DLD1 (cell line): ENCODE measurements around the gene C12orf56.
"Not testable (repeated sequence)": the region's sequence is repeated elsewhere in the genome, so short reads cannot be mapped to it uniquely, and the experiment has no call there.

Source experiments
- in situ Hi-C: cut with HindIII; loops from 2 replicates; pipeline ENCODE4 v1.10.0; 2017; ENCODE audit warnings: low sequenced_read_pairs

Gene C12orf56

DNA sequence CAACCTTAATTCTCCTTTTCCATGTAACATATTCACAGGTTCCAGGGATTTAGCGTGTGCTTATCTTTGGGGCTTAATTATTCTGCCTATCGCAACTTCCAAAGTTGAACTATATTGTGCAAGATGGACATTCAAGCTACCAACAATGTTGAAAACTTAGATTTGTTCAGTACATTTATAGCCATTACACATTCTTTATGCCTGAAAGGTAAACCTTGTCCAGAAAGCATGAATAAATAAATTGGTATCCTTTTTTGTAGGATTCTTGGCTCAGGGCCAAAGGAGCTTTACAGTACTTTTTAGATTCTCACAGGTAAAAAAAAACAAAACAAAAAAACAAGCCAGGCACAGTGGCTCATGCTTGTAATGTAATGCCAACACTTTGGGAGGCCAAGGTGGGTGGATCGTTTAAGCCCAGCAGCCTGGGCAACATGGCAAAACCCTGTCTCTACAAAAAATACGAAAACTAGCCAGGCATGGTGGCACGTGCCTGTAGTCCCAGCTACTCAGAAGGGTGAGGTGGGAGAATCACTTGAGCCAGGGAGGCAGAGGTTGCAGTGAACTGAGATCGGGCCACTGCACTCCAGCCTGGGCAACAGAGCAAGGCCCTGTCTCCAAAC, 3.3 kb downstream of the C12orf56 start:
- in situ Hi-C loops: no loop called here

DNA sequence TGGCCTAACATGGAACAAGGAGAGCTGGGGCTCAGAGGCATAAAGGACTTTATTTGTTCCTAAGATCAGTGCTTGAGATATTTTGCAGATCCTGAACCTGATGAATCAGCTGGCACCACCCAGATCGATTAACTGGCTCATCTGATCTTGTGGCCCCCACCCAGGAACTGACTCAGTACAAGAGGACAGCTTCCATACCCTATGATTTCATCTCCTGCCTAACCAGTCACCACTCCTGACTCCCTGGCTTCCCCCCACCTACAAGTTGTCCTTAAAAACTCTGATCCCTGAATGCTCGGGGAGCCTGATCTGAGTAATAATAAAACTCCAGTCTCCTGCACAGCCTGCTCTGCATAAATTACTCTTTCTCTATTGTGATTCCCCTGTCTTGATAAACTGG, 5.1 kb downstream of the C12orf56 start:
- in situ Hi-C loops: no loop called here

DNA sequence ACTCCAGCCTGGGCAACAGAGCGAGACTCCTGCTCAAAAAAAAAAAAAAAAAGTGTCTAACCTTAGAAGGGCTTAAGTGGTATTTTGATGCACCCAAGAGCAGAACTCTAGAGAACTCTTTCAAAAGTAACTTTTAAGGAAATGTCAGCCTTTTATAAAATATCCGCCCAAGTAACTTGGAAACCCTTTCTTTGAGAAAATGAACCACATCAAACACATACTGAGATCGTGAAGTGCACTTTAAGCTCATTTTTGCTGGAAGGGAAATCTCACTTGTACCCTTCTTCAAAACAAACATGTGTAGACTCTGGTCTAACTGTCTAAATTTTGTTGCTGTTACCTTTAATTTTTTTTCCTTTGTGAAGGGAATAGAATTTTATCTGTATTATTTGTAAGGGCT, 5.5 kb downstream of the C12orf56 start:
- in situ Hi-C loops: no loop called here

DNA sequence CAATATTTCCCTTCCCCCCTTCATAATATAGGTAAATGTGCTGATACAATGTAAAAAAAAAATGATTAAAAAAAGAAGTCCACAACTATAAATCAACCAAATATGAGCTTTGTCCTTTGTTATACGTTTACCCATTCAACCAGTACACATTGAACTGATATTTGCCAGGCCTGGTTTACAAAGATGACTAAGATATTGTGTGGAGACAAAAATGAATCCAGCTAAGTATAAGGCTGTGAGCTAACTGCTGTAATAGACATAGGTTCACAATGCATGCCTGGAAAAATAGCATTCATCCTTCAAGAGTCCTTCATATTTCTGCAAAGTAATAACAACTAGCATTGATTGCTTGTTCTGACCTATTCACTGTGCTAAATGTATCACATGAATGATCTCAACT, 6.9 kb downstream of the C12orf56 start:
- in situ Hi-C loops: no loop called here

DNA sequence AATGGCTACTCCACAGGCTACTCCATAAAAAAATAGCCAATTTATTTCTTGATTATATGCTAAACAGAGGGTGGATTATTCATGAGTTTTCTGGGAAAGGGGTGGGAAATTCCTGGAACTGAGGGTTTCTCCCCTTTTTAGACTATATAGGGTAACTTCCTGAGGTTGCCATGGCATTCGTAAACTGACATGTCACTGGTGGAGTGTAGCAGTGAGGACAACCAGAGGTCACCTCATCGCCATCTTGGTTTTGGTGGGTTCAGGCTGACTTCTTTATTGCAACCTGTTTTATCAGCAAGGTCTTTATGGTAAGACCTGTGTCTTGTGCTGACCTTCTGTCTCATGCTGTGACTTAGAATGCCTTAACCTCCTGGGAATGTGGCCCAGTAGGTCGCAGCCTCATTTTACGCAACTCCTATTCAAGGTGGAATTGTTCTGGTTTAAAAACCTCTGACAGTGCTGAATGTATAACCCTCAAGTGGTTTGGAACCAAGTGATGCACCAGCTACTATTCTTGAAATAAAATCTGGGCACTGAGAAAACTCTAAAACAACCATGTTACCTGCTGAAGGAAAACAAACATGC, 27.7 kb downstream of the C12orf56 start:
- in situ Hi-C loops: no loop called here

DNA sequence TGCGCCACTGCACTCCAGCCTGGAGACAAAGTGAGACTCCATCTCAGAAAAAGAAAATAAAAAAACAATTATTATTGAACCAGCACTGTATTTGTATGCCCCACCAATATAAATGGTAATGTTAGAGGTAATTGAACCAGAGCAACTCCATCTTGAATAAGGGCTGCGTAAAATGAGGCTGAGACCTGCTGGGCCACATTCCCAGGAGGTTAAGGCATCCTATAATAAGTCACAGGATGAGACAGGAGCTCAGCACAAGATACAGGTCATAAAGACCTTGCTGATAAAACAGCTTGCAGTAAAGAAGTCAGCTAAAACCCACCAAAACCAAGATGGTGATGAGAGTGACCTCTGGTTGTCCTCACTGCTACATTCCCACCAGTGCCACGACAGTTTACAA, 29.4 kb downstream of the C12orf56 start:
- in situ Hi-C loops: not testable (repeated sequence)

DNA sequence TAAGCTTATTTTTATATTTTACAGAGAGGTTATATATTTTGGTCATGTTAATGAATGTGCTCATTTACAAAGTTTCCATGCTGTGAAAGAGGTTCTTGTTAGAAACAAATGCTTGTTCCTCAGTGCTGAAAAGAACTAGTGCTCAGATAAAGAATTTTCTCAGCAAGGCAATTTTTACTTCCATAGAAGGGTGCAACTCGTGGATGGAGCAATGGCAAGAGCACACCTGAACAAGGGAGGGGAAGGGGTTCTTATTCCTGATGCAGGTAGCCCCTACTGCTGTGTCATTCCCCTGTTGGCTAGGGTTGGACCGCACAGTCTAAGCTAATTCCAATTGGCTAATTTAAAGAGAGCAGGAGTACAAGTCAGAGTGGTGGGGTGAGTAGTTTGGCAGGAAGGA, 34.3 kb downstream of the C12orf56 start:
- in situ Hi-C loops: not testable (repeated sequence)

DNA sequence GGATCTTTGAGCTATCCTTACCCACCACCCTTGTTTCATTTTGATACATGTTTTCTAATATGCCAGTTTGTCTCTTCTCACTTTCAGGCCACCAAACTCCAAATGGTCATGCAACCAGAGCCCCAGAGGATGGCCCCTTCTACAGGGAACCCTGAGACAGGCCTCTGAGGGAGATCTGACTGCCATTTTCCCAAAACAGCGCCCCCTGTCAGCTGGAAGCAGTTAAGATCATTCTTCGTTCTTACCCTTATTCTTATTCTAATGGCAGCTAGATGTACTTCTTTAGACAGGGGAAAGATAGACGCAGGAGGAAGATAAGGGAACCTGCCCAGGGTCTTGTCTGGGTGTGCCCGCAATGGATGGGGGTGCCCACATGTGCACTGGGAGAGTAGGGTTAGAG, 38.4 kb downstream of the C12orf56 start:
- in situ Hi-C loops: no loop called here

DNA sequence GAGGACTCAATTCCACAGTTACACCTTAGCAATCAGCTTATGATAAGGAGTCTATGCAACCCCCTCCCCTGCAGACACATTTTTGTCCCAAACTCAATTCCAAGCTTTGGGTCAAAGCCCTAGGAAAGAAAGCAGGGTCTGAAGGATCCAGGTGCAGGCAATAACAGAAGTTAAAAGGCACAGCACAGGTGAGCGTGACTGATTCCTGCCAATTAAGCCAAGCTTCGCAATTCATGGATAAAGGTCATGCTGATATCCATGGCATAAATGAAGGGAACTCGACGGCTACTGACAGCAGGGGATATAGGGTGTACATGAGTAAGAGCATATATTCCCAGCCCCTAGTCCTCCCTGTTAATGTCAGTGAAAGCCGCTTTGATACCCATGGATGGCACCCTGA, 39.3 kb downstream of the C12orf56 start:
- in situ Hi-C loops: no loop called here

DNA sequence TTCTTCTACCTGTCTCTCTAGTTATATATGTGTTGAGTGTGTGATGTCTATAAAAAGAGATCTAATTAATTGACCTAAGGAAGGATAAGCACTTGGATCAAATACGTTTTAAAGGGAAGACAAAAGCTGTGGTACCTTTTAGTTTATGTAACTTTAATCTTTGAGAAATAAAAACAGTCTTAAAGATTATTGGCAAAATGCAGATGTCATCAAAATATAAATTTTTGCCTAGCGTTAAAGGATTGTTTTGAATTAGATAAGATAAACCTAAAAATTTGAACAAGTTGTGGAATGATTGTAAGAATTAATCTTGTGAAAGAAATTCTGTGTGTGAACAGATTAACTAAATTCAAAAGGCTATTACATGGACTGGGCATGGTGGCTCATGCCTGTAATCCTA, 42.9 kb downstream of the C12orf56 start:
- in situ Hi-C loops: no loop called here

DNA sequence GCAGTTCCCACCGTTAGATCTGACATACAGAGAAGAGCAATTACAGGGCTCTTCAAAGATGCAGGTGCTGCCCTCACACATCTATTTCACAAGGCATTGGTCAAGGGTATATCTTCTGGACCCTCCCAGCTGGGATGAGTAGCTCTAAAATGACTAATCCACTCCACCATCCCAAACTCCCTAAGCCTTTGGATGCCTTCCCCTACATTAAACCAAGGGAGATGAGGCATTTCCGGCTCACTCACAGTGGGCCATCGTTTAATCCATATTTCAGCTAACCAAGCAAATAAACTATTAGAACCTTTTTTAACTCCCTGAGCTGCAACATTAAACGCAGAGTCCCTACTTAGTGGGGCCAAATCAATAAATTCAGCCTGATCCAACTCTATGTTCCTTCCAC, 45.9 kb downstream of the C12orf56 start:
- in situ Hi-C loops: not testable (repeated sequence)

DNA sequence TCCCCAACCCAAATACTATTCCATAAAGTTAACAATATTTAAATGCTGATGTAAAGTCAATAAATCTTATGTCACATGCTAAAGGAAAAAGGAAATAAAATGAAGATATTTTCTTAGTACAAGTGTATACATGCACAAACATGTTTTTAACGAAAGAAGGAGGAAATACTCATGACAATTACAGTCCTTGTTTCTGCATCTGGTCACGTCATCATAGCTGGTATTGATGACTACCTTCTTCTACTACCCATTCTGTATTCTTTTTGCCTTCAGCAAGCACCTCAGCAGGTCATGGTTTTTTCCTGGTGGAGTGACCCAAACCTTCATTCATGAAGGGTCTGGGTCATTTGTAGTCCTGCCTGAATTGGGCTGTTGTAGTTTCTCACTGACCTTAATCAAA, 50.0 kb downstream of the C12orf56 start:
- in situ Hi-C loops: not testable (repeated sequence)

DNA sequence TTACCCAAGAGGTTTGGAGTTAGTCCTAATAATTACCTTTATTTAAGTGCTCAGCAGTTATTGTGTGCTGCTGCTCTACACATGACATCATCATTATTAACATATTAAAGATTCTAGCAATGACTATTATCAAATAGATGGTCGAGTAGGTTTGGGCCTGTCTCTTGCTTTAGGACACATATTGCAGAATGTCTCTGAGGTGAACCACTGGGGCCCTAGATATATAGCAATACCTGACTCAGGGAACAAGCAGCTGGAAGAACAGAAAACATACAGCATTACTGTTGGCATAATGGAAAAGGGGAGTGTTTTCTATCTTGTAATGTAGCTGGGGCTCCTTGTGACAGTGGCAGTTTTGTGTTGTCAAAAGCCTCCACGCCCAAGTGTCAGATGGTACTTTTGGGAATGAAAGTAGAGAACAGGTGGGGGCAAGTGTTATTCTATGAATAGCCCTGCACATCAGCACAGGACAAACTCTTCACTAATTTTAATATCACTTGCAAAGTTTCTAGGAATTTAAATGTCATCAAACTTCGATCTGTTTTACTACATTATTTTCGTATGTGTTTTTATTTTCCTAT, 54.6 kb downstream of the C12orf56 start:
- in situ Hi-C loops: no loop called here

DNA sequence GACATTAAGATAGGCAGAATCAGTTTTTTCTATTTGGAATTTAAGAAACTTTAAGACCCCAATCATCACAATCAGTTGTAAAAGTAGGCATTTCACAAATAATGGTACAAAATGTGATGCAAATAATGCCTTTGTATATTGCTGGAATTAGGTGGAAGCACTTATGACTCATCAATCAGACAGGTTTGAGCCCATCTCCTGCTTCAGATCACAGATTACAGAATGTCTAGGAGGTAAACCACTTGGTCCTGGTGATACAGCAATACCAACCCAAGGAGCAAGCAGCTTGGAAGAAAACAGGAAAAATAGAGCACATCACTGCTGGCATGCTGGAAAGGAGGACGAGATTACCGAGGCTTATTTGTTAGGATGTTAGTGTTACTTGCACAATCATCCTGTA, 57.6 kb downstream of the C12orf56 start:
- in situ Hi-C loops: no loop called here

DNA sequence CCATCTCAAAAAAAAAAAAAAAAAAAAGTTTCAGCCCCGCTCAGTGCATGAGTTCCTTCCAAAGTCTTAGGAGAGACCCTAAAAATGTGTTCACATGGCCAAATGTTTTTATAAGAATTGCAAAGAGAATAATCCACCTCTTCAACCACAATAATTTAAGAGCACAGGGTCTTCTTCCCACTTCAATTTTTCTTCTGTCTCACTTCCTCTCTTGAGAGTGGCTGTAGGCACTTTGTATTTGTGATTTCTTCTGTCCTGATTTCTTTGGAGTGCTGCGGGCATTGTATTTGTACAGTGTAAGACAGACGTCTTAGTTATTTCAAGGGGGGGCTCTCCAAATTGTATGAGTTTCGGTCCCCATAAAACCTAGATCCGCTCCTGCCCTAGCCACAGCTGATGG, 58.3 kb downstream of the C12orf56 start:
- in situ Hi-C loops: no loop called here

DNA sequence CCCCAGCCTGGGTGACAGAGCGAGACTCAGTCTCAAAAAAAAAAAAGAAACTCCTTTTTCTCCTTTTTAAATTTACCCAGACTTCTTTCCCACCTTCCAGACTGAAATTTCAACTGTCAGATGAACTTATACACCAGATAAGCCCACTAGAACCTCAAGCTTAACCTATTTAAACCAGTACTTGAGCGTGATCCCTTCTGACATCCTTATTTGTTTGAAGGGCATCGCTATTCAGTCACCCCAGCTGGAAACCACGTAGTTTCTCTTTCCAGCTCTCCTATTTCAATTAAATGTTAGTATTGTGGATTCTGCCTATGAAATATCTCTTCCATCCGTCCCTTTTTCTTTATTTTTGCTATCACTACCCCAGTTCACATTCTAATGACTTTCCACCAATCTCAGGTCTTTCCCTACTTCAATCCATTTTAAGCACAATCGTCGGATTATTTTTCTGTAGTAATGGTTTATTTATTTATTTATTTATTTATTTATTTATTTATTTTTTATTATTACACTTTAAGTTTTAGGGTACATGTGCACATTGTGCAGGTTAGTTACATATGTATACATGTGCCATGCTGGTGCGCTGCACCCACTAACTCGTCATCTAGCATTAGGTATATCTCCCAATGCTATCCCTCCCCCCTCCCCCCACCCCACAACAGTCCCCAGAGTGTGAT, 61.4 kb downstream of the C12orf56 start:
- in situ Hi-C loops: not testable (repeated sequence)

DNA sequence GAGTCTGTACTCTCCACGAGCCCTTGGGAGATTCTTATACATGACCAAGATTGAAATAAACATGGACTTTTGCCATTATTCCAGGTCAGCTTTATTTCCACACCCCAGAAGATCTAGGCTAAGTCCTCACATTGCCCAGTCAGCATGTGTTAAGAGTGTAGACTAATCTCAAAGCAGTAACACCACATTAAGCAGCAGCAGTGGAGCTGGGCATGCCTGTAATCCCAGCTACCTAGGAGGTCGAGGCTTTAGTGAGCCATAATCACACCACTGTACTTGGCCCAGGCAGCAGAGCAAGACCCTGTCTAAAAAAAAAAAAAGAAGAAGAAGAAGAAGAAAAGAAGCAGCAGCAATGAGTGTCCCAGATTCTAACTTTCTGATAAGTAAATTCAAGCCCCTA, 65.5 kb downstream of the C12orf56 start:
- in situ Hi-C loops: no loop called here

DNA sequence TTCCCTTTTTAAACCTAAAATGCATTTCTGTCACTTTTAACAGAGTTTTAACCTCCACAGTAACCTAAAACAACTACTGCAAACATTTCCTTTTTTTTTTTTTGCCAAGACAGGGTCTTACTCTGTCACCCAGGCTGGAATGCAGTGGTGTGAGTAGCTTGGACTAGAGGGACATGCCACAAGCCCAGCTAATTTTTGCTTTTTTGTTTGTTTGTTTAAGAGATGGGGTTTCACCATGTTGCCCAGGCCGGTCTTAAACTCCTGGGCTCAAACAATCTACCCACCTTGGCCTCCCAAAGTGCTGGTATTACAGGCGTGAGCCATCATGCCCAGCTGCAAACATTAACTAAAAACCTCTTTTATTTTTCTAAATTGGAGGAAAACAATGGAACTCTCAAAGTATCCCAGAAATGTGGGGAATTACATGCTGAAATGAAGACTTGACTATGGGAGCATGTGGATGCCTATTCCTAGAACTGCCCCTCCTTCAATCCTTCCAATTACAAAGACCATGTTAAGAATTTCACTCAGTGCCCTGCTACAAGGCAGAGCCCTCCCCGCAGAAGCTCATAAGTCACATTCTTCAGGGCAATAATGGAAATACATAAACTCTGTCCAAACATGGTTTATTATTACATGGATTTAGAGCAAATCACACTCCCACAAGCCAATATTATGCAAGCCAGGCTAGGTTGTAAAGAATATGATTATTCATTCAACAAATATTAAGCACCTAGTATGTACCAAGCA, 66.9 kb downstream of the C12orf56 start:
- in situ Hi-C loops: no loop called here

DNA sequence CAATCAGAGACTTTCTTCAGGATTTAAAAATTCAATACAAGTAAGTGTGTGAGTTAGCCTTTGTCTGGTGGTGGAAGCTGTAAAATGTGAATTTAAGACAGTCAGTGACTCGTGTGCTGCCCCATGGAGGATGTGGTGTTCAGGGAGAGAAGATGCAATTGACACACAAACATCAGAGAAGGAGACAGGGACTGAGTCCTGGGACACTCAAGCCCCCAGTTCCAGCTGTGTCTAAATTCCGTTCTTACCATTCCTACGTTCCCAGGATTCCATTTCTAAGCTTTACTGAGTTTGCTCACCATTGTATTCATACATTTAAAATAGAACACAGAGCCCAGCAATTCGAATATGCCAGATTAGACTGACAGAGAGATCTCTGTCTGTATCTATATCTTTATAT, 67.6 kb downstream of the C12orf56 start:
- in situ Hi-C loops: no loop called here

DNA sequence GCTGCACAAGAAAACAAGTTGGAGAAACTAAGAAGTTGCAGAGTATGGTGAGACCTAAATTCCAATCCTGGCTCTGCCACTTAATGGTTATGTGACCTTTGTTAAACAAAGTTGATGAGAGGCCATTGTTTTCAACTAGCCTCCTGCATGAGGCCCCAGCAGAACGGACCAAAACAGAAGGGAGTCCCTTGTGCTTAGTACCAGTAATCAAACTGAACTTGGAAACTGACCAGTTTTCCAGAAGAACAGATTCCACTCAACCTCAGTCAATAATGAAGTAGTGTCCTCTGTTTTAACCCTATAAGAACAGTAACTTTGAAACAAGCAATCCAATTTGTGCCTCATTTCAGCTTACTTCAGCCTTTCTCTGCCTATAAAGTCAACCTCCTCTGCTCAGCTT, 69.9 kb downstream of the C12orf56 start:
- in situ Hi-C loops: no loop called here

DNA sequence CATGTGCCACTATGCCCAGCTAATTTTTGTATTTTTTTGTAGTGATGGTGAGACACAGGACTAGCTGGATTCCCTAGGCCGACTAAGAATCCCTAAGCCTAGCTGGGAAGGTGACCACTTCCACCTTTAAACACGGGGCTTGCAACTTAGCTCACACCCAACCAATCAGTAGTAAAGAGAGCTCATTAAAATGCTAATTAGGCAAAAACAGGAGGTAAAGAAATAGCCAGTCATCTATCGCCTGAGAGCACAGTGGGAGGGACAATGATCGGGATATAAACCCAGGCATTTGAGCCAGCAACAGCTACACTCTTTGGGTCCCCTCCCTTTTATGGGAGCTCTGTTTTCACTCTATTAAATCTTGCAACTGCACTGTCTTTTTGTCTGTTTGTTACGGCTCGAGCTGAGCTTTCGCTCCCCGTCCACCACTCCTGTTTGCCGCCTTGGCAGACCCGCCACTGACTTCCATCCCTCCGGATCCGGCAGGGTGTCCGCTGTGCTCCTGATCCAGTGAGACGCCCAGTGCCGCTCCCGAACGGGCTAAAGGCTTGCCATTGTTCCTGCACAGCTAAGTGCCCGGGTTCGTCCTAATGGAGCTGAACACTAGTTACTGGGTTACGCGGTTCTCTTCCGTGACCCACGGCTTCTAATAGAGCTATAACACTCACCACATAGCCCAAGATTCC, 70.9 kb downstream of the C12orf56 start:
- in situ Hi-C loops: not testable (repeated sequence)
